Activated CD8-positive, alpha-beta memory T cell treated with anti-CD3 and anti-CD28 coated beads, Interleukin-2, amount 50 U/mL, for 1 hour (primary cell): Measurements from ENCODE around the gene SLC35A3.
"Not testable (repeated sequence)": the region's sequence is repeated elsewhere in the genome, so short reads cannot be mapped to it uniquely, and the experiment has no call there.

Source experiments
- DNase-seq: peaks from one replicate; pipeline ENCODE4 v3.0.0-alpha.2; 2020; ENCODE audit errors: extremely low read depth

SLC35A3 gene

GRCh38 chr1:99972066-99972465, 2.3 kb downstream of the SLC35A3 start:
- DNase-seq: not testable (repeated sequence)

DNA sequence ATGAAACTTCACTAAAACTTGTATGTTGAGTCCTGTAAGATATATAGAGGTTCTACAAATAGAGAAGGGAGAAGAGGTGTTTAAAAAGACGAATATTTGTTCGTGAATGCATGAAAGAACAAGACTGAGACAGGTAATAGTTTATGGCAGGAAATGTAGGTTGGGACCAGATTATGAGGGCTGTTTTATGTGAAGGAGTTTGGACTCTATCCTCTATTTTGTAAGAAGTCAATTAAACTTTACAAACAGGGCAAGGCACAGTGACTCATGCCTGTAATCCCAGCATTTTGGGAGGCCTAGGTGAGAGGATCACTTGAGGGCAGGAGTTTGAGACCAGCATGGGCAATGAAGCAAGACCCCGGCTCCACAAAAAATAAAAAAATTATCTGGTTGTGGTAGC, 5.7 kb downstream of the SLC35A3 start:
- no peak for DNase-seq

- DNase-seq: not testable (repeated sequence)
These were observed 7.5 kb downstream of the SLC35A3 start for GRCh38 chr1:99977326-99977725.

DNA sequence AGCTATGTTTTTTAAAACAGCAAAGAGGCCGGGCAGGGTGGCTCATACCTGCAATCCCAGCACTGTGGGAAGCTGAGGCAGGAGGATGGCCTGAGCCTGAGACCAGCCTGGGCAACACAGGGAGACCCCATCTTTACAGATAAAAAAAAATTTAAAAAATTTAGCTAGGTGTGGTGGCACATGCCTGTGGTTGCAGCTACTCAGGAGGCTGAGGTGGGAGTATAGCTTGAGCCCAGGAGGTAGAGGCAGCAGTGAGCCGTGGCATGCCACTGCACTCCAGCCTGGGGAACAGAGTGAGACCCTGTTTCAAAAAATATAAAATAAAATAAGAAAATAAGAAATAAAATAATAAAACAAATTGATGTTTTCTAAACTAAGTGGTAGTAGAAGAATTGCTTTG, 8.4 kb downstream of the SLC35A3 start:
- DNase-seq: no peak

DNA sequence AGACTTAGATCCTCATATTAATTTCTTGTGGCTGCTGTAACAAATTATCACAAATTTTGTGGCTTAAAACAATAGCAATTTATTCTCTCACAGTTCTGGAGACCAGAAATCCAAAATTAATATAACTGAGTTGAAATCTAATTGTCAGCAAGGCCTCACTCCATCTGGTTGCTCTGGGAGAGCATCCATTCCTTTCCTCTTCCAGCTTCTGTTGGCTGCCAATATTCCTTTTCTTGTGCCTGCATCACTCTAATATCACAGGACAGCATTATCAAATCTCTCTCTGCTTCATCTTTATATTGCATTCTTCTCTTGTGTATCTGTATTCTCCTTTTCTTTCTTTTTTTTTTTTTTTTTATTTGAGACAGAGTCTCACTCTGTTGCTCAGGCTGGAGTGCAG, 9.3 kb downstream of the SLC35A3 start:
- no peak for DNase-seq

GRCh38 chr1:99980928-99981327, 11.1 kb downstream of the SLC35A3 start:
- DNase-seq: no peak

- no peak for DNase-seq
These were observed 16.9 kb downstream of the SLC35A3 start for GRCh38 chr1:99986656-99987225.

- DNase-seq: no peak
These were observed 18.5 kb downstream of the SLC35A3 start for GRCh38 chr1:99988210-99988765.

GRCh38 chr1:99992044-99992722, 22.4 kb downstream of the SLC35A3 start:
- DNase-seq: no peak

GRCh38 chr1:99992760-99993467, 23.1 kb downstream of the SLC35A3 start:
- DNase-seq: no peak

DNA sequence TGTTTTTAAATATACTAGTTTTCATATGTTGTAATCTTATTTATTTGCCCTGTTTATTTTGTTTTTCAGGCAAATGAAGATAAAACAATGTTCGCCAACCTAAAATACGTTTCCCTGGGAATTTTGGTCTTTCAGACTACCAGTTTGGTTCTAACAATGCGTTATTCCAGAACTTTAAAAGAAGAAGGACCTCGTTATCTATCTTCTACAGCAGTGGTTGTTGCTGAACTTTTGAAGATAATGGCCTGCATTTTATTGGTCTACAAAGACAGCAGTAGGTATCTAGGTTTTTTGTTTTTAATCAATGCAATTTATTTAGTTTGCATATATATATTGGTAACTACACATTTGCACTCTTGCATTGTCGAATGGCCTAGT, 23.7 kb downstream of the SLC35A3 start:
- no peak for DNase-seq

GRCh38 chr1:99994496-99994895, 24.7 kb downstream of the SLC35A3 start:
- no peak for DNase-seq

GRCh38 chr1:99996951-99997350, 27.2 kb downstream of the SLC35A3 start:
- DNase-seq: no peak

- DNase-seq: no peak
These were observed 31.7 kb downstream of the SLC35A3 start for GRCh38 chr1:100001462-100001861.

- DNase-seq: no peak
These were observed 35.6 kb downstream of the SLC35A3 start for GRCh38 chr1:100005424-100005823.

GRCh38 chr1:100006688-100007087, 36.9 kb downstream of the SLC35A3 start:
- DNase-seq: no peak

DNA sequence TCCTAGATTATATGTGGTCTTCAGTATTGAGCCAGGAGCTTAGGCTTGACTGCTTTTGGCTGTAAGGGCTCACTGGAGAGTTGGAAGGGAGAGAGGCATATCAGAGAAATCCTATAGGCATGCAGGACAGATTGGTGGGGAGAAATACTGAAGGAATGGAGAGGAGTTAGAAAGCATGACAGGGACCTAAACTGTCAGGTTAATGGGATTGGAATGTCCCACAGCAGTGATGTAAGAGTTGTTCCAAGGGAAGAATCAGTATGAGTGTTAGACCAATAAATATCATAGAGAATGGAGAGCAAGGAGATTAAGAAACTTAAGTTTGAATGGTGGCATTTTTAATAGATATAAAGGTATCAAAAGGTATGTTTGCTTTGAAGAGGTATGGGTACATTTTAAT, 39.7 kb downstream of the SLC35A3 start:
- no peak for DNase-seq

DNA sequence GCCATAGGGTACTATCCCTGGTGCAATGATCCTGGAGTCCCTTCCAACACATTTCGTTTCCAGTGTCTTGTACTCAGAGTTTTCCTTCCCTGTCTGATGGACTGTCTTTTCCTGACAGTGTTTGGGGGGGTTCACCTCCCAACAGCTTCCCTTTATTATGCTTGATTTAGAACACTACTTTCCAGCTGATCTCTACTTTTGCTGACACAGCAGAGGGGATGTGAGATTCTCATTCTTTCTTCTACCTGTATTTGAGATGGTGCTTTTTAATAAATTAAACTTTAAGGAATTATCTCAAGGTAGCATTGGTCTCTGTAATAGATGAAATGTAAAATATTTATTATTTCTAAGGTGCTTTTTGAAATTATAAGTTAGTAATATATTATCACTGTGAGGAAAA, 41.0 kb downstream of the SLC35A3 start:
- no peak for DNase-seq

GRCh38 chr1:100019220-100019619, 49.4 kb downstream of the SLC35A3 start:
- no peak for DNase-seq

DNA sequence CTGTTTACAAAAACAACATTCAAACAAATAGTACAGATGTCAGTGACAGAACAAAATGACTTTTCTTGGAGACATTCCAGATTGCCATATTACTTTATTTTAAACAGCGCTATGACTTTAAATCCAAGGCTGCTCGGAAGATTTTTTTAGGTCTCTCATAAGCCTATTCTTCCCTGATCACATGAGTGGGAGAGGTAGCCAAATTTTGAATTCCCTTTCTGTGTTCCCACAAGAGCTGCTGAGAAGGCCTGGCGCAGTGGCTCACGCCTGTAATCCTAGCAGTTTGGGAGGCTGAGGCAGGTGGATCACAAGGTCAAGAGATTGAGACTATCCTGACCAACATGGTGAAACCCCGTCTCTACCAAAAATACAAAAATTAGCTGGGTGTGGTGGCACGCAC, 53.7 kb downstream of the SLC35A3 start:
- no peak for DNase-seq

DNA sequence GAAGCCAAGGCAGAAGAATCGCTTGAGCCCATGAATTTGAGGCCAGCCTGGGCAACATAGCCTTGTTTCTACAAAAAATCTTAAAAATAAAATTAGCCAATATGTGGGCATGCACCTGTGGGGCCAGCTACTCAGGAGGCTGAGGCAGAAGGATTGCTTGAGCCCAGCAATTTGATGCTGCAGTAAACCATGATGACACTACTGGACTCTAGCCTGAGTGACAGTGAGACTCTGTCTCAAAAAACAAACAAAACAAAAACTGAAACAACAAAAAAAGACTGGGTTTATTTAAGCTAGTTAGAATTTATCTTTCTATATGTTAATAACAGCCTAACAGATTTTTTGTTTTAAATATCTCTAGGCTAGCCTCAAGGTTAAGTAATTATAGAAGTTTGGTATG, 57.4 kb downstream of the SLC35A3 start:
- no peak for DNase-seq

DNA sequence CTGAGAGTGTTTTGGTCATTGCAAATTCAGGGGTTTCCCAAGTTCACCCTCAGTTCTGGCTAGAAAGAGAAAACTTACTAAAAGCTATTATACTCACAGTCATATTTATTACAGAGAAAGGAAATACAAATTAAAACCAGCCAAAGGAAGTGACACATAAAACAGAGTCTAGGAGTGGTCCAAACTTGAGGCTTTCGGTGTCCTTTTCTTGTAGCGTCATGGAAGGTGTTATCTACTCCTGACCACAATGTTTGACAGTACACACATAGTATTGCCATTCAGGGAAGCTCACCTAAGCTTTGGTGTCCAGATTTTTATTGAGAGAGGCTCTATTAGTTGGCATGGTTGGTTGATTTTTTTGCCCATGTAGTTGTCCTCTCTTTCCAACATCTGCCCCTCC, 59.0 kb downstream of the SLC35A3 start:
- no peak for DNase-seq

DNA sequence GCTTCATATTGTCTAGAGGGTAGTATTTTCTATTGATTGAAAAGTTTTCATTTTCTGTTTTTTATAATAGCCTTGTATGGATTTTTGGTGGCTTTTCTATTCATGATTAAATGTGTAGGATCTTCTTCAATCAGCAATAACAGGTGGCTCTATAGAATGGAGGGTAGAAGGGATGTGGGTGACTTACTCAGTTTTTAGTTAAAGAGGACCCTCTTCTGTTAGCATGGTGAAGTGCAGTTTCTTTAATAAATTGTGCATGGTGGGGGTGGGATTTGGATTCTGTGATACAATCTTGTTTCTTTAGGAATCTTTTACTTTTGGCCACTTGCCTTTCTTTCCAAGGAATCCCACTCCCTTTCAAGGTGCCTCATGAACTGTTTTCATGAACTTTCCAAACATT, 64.7 kb downstream of the SLC35A3 start:
- no peak for DNase-seq
